Endothelial cell of umbilical vein (primary cell): ENCODE measurements around the gene PDYN. TPM values are rescaled to one million over a fixed set of nuclear protein-coding genes. Genes with fewer than 3 reads are reported as not detected.

Experiments used
- BruUV-seq: library from RNA; stranded (reverse); fragments of 400-500 nt; replicated peaks from 2 replicates; lab custom pipeline; 2021; lab: Mats Ljungman, UMichigan
- CTCF ChIA-PET: fragments of 300-600, 350-600 bp; sonication (Branson Sonifier 250); formaldehyde crosslinking; loops from one replicate; lab custom pipeline; 2021; ENCODE audit warnings: antibody characterized with exemption, inconsistent platforms; lab: Charles Lee
- POLR2A ChIA-PET: fragments of 300-600, 350-600 bp; sonication (Branson Sonifier 250); formaldehyde crosslinking; loops from one replicate; lab custom pipeline; 2021; ENCODE audit warnings: antibody characterized with exemption, inconsistent platforms; lab: Charles Lee
- DNase-seq: peaks from one replicate; pipeline ENCODE4 v3.0.0-alpha.2; 2011; ENCODE audit warnings: low read depth, low spot score
- FAIRE-seq: peaks from 2 replicates; lab custom pipeline; 2011; peaks lifted over from hg19 to GRCh38; lab: Jason Lieb, UNC
- H2AFZ ChIP-seq: 2 replicates; pipeline ENCODE4 v1.6.0; 2012; ENCODE audit warnings: low read depth, low read length, control low read depth, inconsistent platforms
- H3K27ac ChIP-seq: 2 replicates; pipeline ENCODE4 v1.5.1; 2011; ENCODE audit warnings: low read depth, mild to moderate bottlenecking, control low read depth, low read length, moderate library complexity; ENCODE audit not compliant: insufficient read depth
- H3K27me3 ChIP-seq, 2 experiments: 2 replicates each; pipeline versions ENCODE4 v1.6.0 to v1.6.1; 2011; ENCODE audit warnings: low read length in 2 of 2, mixed read lengths in 1 of 2; ENCODE audit not compliant: control insufficient read depth in 2 of 2, insufficient read depth in 2 of 2
- H3K36me3 ChIP-seq, 2 experiments: 2 replicates in 1 of 2; 3 replicates in 1 of 2; pipeline ENCODE4 v1.5.1; 2011; ENCODE audit warnings: low read length in 2 of 2, mild to moderate bottlenecking in 1 of 2, moderate library complexity in 1 of 2; ENCODE audit not compliant: control insufficient read depth in 2 of 2, insufficient read depth in 2 of 2; ENCODE audit errors: extremely low read depth in 1 of 2
- H3K4me1 ChIP-seq: 3 replicates; pipeline ENCODE4 v1.5.1; 2011; ENCODE audit warnings: mild to moderate bottlenecking, low read length; ENCODE audit not compliant: control insufficient read depth, insufficient read depth; ENCODE audit errors: extremely low read depth
- H3K4me2 ChIP-seq: 2 replicates; pipeline ENCODE4 v1.6.1; 2011; ENCODE audit warnings: low read length, control low read depth, mixed read lengths; ENCODE audit not compliant: insufficient read depth
- H3K4me3 ChIP-seq, 3 experiments: fragments of 200-600 bp in 1 of 3; sonication (generic), shearing (Covaris generic) in 1 of 3; replicated peaks in 1 of 3; 2 replicates each; pipeline ENCODE4 v1.5.1; 2011 to 2016; ENCODE audit warnings: control low read depth in 3 of 3, low read length in 3 of 3, mild to moderate bottlenecking in 2 of 3, inconsistent platforms in 1 of 3, low read depth in 1 of 3, moderate library complexity in 1 of 3; ENCODE audit not compliant: insufficient read depth in 1 of 3
- H3K79me2 ChIP-seq: 2 replicates; pipeline ENCODE4 v1.6.0; 2012; ENCODE audit warnings: low read length, inconsistent platforms; ENCODE audit not compliant: control insufficient read depth, insufficient read depth
- H3K9ac ChIP-seq: replicated peaks from 2 replicates; pipeline ENCODE3; 2011; ENCODE audit warnings: low read length, control low read depth; ENCODE audit not compliant: insufficient read depth; ENCODE audit errors: extremely low read depth
- H3K9me1 ChIP-seq: replicated peaks from 3 replicates; pipeline ENCODE4 v1.6.0; 2011; ENCODE audit warnings: mild to moderate bottlenecking, low read length; ENCODE audit not compliant: control insufficient read depth, insufficient read depth; ENCODE audit errors: extremely low read depth
- H3K9me3 ChIP-seq: replicated peaks from 2 replicates; pipeline ENCODE4 v1.5.1; 2012; ENCODE audit warnings: low read length, inconsistent platforms; ENCODE audit not compliant: control insufficient read depth, insufficient read depth
- H4K20me1 ChIP-seq: replicated peaks from 2 replicates; pipeline ENCODE3; 2011; ENCODE audit warnings: mild to moderate bottlenecking, low read length; ENCODE audit not compliant: control insufficient read depth, insufficient read depth; ENCODE audit errors: extremely low read depth
- CTCF ChIP-seq, 2 donors: IDR thresholded peaks; 1 replicate in 1 of 2; 2 replicates in 1 of 2; pipeline ENCODE4 v1.5.1; 2011; ENCODE audit warnings: low read length in 2 of 2, mild to moderate bottlenecking in 2 of 2, moderate library complexity in 2 of 2, control low read depth in 1 of 2, inconsistent platforms in 1 of 2, low read depth in 1 of 2; ENCODE audit not compliant: insufficient read depth in 1 of 2; ENCODE audit errors: extremely low read depth in 1 of 2
- EZH2 ChIP-seq: IDR thresholded peaks from 2 replicates; pipeline ENCODE4 v1.6.1; 2012; ENCODE audit warnings: borderline replicate concordance, low read depth, mild to moderate bottlenecking, moderate library complexity, low read length, inconsistent platforms; ENCODE audit not compliant: severe bottlenecking
- FOS ChIP-seq: IDR thresholded peaks from 2 replicates; pipeline ENCODE4 v1.6.1; 2011; ENCODE audit warnings: mild to moderate bottlenecking, low read length, moderate library complexity, borderline replicate concordance; ENCODE audit not compliant: insufficient read depth
- GATA2 ChIP-seq: IDR thresholded peaks from 2 replicates; pipeline ENCODE4 v1.7.0; 2011; ENCODE audit warnings: low read depth, mild to moderate bottlenecking, moderate library complexity, mixed read lengths, low read length; ENCODE audit not compliant: insufficient read length, insufficient read depth
- JUN ChIP-seq: IDR thresholded peaks from 2 replicates; pipeline ENCODE4 v1.6.1; 2011; ENCODE audit warnings: borderline replicate concordance, low read depth; ENCODE audit not compliant: insufficient read length, insufficient read depth
- MAX ChIP-seq: IDR thresholded peaks from 2 replicates; pipeline ENCODE4 v1.6.1; 2011; ENCODE audit not compliant: insufficient read depth, insufficient read length
- MYC ChIP-seq: IDR thresholded peaks from one replicate; pipeline ENCODE4 v1.6.1; 2011; ENCODE audit warnings: mild to moderate bottlenecking, low read depth, low read length
- POLR2A ChIP-seq: IDR thresholded peaks from 2 replicates; pipeline ENCODE4 v1.6.1; 2012; ENCODE audit warnings: low read depth, mild to moderate bottlenecking, control low read depth, low read length
- POLR2AphosphoS5 ChIP-seq: IDR thresholded peaks from 2 replicates; pipeline ENCODE4 v1.6.1; 2012; ENCODE audit warnings: low read depth, mild to moderate bottlenecking, control low read depth, low read length, moderate library complexity; ENCODE audit not compliant: insufficient read depth
- dilution Hi-C: fragments of 300-500 bp; cut with MboI; formaldehyde crosslinking; loops from one replicate; pipeline ENCODE4 v1.15.0; 2019; ENCODE audit warnings: low sequenced_read_pairs; ENCODE audit not compliant: extremely low pct_ligation_motif_present
- intact Hi-C: fragments of 100-400 bp; cut with micrococcal nuclease; formaldehyde crosslinking; loops from one replicate; pipeline ENCODE4 v1.10.0; 2022
- polyA plus RNA-seq, 4 experiments: library from polyadenylated mRNA; depleted of rRNA in 3 of 4; stranded (reverse) in 3 of 4; unstranded in 1 of 4; fragments of >200 nt; gene quantifications; 2 replicates each; pipeline versions ENCODE4 v1.2.1 to v1.2.3, GENCODE V29; 2011 to 2012; ENCODE audit warnings: missing spikeins in 1 of 4
- total RNA-seq: library from RNA; stranded (reverse); gene quantifications from 2 replicates; pipeline ENCODE4 v1.2.3, GENCODE V29; 2021

PDYN gene
- total and polyA plus RNA-seq, 2 donors (not counting 3 experiments of a cell fraction or from before 2014, with no cell fraction given), result not detected

- POLR2A ChIA-PET, result no interaction called here
- Histone ChIP-seq H3K4me1 (no peaks in the 10 kb centered on the region), H3K9me1 (no peaks in the 10 kb centered on the region), H3K27me3 (no peaks in the 10 kb centered on the region), H2AFZ (no peak overlapping the region), H3K9me3 (no peaks in the 10 kb centered on the region), H3K36me3 (peaks cover 0 to 3% of the 10 kb centered on the region in 2 experiments), H4K20me1 (no peaks in the 10 kb centered on the region), H3K79me2 (no peaks in the 10 kb centered on the region), H3K4me3 (no peak overlapping the region), H3K9ac (no peak overlapping the region), H3K4me2 (no peak overlapping the region), H3K27ac (no peak overlapping the region)
- no peak for FAIRE-seq
- dilution Hi-C loops, result no loop called here
- DNase-seq, result no peak
- intact Hi-C loops, result no loop called here
- CTCF ChIA-PET, result no interaction called here
- TF ChIP-seq EZH2 (no peak), POLR2A (no peak), MAX (no peak), POLR2AphosphoS5 (no peak), JUN (no peak), GATA2 (no peak), CTCF (IDR thresholded peaks at IDR 0.05; ENCODE audit: extremely low read depth in 1 of 2, insufficient read depth in 1 of 2, low read depth in 1 of 2, low read length in 2 of 2) (no peak), FOS (no peak), MYC (no peak)
- BruUV-seq, result no TSS peak
Measured at GRCh38 chr20:1937316-1937976, 56.4 kb downstream of the PDYN start.
